Stimulated activated CD8-positive, alpha-beta memory T cell treated with anti-CD3 and anti-CD28 coated beads, Interleukin-12 subunit alpha, Interleukin-12 subunit beta, amount 100 ng/mL, for 24 hours (primary cell): ENCODE results near the gene KCNK2.

Source experiments
- DNase-seq: peaks from one replicate; pipeline ENCODE4 v3.0.0-alpha.2; 2020; ENCODE audit errors: extremely low read depth

Gene KCNK2

DNA sequence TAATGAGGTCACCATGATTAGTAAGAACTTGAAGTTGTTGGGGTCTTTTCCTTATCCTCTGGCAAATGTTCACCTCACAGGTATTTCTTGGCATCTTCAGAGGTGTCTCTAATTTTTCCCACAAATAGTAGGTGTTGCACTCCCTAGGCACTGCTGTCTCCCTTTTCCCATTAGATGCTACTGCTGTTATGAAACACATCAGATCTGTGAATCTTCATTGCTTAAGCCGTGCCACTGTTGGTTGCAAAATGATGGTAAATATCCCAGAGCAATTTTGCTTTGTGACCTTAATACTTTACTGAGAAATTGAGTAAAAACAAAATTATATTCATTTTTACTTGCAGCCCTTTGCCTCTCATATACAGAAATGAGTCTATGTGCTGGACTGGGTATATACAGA is 169.6 kb downstream of the KCNK2 start:
- no peak for DNase-seq

DNA sequence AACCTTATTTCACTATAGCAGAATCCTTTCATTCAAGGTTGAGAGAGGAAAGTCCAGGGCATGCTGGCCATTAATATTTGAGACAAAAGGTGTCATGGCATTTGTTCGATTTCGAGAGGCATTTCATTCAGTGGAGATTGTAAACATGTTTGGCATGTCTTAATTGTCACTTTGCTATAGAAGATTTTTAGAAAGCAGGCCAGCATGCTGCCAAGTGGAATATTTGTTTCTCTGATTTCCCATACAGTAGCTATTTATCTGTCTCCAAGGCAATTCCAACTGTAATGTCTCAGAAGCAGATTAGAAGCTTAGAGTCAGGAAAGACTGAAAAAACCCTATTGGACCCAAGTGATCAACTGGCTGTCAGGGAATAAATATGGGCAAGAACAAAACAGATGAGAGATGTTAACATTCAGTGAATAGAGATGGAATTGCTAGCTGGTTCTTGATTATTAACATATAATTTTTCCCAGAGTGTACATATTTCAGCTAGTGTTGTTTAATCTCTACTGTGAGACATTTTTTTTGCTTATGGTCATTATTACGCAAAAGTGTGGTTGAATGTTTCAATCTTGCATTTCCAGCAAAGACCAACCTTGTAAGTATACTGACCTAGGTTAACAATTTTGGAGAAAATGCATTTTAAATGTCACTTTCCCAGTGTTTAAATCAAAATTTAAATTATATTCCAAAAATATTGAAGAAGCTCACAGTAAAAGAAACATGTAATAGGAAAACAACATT is 174.6 kb downstream of the KCNK2 start:
- no peak for DNase-seq

DNA sequence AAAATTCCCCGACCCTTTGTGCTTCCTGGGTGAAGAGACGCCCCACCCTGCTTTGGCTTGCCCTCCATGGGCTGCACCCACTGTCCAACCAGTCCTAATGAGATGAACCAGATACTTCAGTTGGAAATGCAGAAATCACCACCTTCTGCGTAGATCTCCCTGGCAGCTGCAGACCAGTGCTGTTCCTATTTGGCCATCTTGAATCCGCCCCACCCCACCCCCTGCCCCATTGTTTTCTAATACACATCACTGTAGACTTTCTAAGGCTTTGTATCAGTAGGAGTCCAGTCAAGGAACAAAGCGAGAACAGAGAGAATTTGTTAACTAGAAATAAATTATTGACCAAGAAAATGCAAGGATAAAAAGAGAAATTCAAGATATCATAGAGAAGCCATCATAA is 178.2 kb downstream of the KCNK2 start:
- DNase-seq = no peak

DNA sequence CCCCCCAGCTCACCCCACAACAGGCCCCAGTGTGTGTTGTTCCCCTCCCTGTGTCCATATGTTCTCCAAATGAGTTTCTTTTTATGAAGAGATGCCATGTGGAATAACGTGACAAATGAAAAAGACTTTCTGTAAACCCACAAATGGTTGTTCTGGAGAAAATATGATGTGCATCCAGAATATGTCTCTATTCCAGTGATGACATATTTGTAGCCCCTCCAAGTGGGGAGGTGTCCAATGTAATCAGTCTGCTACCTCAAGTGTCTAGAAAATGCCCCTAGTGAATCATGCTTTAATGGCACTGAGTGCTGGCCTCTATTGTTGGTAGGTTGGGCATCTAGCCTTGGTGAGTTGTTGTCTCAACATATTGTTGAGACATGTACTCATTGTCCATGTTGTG is 179.6 kb downstream of the KCNK2 start:
- DNase-seq = no peak

DNA sequence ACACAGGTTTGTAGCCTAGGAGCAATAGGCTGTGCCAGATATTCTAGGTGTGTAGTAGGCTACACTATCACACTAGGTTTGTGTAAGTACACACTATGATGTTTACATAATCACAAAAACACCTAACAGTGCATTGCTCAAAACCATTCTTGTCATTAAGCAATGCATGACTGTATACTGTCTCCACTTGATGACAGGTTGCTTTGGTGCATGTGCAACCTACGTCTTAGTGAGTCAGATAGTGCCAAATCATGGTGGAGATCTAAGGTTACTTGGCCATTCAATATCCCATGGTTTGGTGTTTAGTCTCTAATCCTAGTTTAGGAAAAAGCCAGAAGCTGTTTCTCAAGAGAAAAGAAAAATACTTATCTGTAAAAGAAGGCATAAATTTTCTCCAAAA is 181.1 kb downstream of the KCNK2 start:
- DNase-seq = no peak

DNA sequence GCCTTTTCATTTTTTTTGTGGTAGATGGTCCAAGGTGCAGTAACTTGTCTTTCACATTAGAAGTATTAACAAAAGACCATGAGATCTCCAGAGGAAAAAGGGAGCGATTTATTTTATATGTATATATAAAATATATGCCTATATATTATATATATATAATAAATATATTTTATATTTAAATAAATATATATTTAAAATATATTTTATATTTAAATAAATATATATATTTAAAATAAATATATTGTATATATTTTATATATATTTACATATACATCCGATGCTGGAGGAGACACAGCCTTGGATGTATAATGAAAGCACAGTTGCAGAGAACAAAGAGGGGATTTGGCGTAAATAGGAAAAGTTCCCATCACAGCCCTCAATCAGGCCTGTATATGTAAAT is 182.1 kb downstream of the KCNK2 start:
- no peak for DNase-seq

DNA sequence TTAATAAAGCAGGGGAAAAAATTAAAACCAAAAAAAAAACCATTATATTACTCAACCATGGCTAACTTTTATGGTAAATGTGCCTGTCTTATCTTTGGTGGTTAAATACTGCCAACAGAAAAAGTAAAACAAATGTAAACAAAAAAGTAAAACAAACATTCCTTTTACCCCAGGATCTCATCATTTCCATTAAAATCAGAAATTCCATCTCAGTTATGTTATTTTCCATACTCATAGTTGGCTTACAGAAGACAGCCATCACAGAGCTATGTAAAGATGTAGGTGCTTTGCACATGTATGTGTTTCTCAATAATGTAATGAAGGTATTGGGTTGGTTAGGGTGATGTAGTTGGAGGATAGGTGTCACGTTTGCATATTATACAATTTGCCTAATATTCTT is 185.0 kb downstream of the KCNK2 start:
- DNase-seq = no peak

DNA sequence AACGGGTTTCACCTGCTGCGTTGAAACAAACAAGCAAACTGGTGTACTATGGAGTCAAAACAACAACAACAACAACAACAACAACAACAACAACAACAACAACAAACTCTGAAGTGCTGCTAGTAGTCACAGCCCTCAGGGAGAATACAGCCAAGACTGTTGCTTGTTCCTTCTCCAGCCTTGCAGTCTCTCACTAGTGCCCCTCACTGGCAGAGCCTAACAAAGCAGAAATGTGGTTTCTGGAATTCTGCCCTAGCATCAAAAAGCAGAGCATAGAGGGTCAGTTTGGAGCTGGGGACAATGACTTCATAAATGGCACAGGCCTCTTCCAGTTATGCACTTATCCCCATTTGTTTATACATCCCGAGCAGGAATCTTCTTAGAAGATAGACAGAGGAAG is 187.4 kb downstream of the KCNK2 start:
- DNase-seq = no peak

DNA sequence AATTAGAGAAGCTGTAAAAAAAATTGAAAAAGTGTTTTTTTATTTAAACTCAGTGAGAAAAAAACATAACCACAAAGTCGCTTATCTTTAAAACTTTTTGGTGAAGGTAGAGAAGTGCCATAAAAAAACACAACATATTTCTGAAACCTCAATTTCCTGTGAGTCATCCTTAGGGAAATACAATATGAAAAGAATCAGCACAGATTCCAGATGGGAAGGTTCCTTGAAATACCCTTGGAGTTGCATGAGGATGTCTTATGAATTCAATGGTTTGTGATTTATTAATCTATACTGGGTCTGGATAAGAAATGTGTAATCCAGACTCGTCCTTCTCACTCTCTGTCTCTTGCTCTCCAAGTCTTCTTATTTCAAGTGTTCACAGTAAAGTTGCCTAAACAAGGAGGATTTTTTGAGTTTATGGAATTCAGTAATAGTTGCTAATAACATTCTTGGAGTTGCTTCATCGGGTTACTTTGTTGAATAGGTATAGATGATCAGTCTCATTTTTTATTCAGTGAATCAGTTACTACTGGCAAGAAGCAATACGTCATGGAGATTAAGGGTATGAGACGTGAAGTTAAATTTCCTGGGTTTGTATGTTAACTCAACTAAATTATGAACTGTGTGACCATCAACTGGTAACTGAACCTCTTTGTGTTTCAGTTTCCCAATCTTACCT is 191.4 kb downstream of the KCNK2 start:
- no peak for DNase-seq

DNA sequence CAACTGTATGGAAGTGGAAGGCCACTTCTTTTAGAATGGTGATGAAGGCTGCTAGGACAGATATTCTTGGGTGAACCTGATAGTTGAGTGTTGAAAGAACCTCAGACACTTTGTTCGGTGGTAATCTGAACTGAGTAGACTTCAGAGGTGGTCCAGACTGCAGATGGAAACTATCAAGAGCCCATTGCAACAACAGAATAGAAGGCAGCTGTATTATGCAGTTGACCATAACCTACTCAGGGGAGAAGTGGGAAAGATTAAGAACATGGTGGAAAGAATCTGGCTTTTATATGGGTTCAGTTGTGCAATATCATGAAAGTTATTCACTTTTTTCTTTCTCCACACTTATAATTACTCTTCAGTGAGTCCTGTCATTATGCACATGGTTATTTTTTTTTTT is 194.0 kb downstream of the KCNK2 start:
- no peak for DNase-seq

DNA sequence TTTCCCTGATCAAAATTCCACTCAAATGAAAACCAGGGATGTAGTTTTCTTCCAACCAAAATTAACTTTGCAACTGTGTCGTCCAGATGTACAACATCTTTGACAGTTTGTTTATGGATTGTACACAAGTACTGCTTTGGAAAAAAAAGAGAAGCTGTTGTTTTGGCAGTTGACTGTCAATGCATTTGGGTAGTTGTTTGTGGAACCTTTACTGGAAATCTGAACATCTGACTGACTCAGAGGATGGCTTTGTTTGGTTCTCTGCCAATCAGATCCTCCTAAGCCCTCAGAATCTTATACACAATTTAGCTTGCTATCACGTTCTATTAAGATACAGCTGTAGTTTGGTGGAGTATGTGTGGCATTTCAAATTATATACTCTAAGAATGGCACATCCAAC is 195.0 kb downstream of the KCNK2 start:
- no peak for DNase-seq

DNA sequence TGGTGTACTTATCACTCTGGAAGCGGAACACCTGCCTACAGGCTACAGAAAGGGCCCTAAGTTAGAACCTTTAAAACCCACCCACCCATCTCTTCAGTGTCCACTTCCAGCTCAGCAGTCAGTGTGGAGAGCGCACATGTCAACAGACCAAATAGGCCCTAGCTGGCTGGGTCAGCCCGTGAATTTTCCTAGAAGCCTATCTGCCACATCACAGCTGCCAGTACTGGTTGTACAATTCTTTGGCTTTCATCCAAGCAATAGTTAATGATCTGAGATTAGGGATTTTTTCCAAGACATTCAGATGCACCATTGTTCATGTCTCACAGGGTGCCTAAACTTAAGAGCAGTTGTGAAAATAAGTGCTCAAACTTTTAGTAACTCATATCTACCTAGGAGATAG is 197.1 kb downstream of the KCNK2 start:
- no peak for DNase-seq

DNA sequence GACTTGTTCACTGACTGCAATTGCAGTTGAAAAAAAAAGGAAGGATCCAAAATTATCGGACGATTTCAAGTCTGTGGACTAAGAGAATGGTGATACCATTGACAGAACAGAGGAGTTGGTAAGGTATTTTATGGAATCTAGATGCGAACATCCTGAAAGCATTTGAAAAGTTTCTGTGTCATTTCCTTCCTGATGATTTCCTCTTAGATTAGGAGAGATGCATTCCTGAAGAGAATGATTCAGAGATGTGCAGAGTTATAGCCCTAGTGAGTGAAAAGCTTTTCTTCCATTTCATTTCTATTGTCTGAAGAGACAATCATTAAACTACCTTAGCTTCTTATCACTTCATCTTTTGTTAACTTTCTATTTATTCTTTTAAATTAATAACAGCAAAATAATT is 200.0 kb downstream of the KCNK2 start:
- DNase-seq = no peak

DNA sequence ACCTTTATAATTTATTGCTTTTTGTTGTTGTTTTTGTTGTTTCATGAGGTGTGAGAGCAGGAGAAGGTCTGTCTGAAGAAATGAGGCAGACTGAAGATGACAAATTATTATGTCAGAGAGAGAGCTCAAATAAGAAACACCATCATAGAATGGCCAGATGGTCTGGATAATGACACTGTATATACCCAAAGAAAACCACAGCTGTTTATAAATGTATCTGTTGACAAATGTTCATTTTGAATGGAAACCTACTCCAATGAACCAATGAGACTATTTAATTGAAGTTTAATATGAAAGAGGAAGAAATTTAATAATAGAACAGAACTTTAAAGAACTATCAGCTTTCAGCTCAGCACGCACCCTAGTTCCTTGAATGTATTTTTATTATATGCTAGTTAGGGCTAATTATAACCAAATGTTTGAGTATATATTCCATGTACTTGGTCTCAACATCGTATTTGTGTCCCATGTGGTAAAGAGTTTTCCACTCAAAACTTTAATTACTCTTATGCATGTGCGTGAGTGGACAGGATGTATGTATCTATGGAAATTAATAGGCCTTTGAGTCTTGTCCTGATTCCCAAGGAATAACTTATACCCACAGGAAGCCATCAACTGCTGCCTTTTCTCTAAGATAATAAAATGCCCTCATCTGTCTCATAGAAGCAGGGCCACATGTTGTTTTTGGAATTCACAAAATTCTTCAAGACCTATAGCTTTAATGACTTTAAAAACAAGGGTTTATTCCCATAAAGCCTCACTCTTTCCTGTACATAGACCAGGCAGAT is 202.7 kb downstream of the KCNK2 start:
- no peak for DNase-seq
